ENCODE results near the gene NEUROG1.
A peak's percentile ranks its signal among the peaks of the same experiment; 100 is the strongest.
"Not testable (repeated sequence)": the region's sequence is repeated elsewhere in the genome, so short reads cannot be mapped to it uniquely, and the experiment has no call there.

NEUROG1 gene

GRCh38 chr5:135498637-135498995, 37.1 kb downstream of the NEUROG1 start:
- CTCF ChIA-PET: interaction anchor here (1.2 kb wide), 1 partner anchor 12 kb away, joined by 3 read pairs; no protein-coding TSS in a partner anchor
- Histone ChIP-seq H3K4me1 (ENCODE audit: control extremely low read depth in 1 of 4, control insufficient read depth in 4 of 4, insufficient read depth in 4 of 4, low read length in 3 of 4) (peaks cover 0 to 4% (median 0%) of the 10 kb centered on the region in 4 experiments), H3K4me3 (ENCODE audit: control insufficient read depth in 1 of 7, extremely low read depth in 1 of 7, insufficient read depth in 4 of 7, low read depth in 2 of 7, low read length in 6 of 7) (no peak overlapping the region), H3K9me3 (ENCODE audit: control extremely low read depth in 1 of 5, control insufficient read depth in 4 of 5, insufficient read depth in 2 of 5, low read depth in 1 of 5, low read length in 4 of 5) (peaks cover 0 to 2% (median 0%) of the 10 kb centered on the region in 5 experiments), H3K27me3 (replicated peaks in 2 of 5; ENCODE audit: control insufficient read depth in 4 of 5, insufficient read depth in 5 of 5, low read length in 4 of 5) (peaks cover 0 to 59% (median 35%) of the 10 kb centered on the region in 5 experiments), H3K36me3 (ENCODE audit: control insufficient read depth in 4 of 4, insufficient read depth in 4 of 4, low read length in 3 of 4) (no peaks in the 10 kb centered on the region), H3K27ac (ENCODE audit: insufficient read depth in 1 of 2, low read depth in 1 of 2, low read length in 2 of 2, poor library complexity in 1 of 2, severe bottlenecking in 2 of 2) (no peak overlapping the region)
- POLR2A ChIA-PET: no interaction called here
- DNase-seq: no peak
- WGBS (ENCODE audit: insufficient coverage): 100% methylated on average over 2 of the region's 2 CpGs

- peaks cover 0 to 59% (median 39%) of the 10 kb centered on the region in 5 experiments for H3K27me3 ChIP-seq (replicated peaks in 2 of 5; ENCODE audit: control insufficient read depth in 4 of 5, insufficient read depth in 5 of 5, low read length in 4 of 5)
- H3K27ac ChIP-seq (ENCODE audit: insufficient read depth in 1 of 2, low read depth in 1 of 2, low read length in 2 of 2, poor library complexity in 1 of 2, severe bottlenecking in 2 of 2): no peak overlapping the region
- ChIA-PET CTCF (interaction anchor here (0.8 to 1.2 kb wide), 2 partner anchors 11 to 232 kb away, joined by 3 to 4 read pairs; no protein-coding TSS in a partner anchor), POLR2A (no interaction called here)
- no peaks in the 10 kb centered on the region for H3K36me3 ChIP-seq (ENCODE audit: control insufficient read depth in 4 of 4, insufficient read depth in 4 of 4, low read length in 3 of 4)
- H3K4me3 ChIP-seq (ENCODE audit: control insufficient read depth in 1 of 7, extremely low read depth in 1 of 7, insufficient read depth in 4 of 7, low read depth in 2 of 7, low read length in 6 of 7): no peak overlapping the region
- H3K4me1 ChIP-seq (ENCODE audit: control extremely low read depth in 1 of 4, control insufficient read depth in 4 of 4, insufficient read depth in 4 of 4, low read length in 3 of 4): peaks cover 0 to 5% (median 0%) of the 10 kb centered on the region in 4 experiments
- H3K9me3 ChIP-seq (ENCODE audit: control extremely low read depth in 1 of 5, control insufficient read depth in 4 of 5, insufficient read depth in 2 of 5, low read depth in 1 of 5, low read length in 4 of 5): peaks cover 0 to 2% (median 0%) of the 10 kb centered on the region in 5 experiments
- no peak for DNase-seq
- 83% methylated on average over 4 of the region's 8 CpGs for WGBS (ENCODE audit: insufficient coverage)
Measured at GRCh38 chr5:135497971-135498636, 37.7 kb downstream of the NEUROG1 start.

- H3K9me3 ChIP-seq (ENCODE audit: control extremely low read depth in 1 of 5, control insufficient read depth in 4 of 5, insufficient read depth in 2 of 5, low read depth in 1 of 5, low read length in 4 of 5); DNase-seq; H3K27ac ChIP-seq (ENCODE audit: insufficient read depth in 1 of 2, low read depth in 1 of 2, low read length in 2 of 2, poor library complexity in 1 of 2, severe bottlenecking in 2 of 2); H3K4me3 ChIP-seq (ENCODE audit: control insufficient read depth in 1 of 7, extremely low read depth in 1 of 7, insufficient read depth in 4 of 7, low read depth in 2 of 7, low read length in 6 of 7); POLR2A ChIA-PET; H3K36me3 ChIP-seq (ENCODE audit: control insufficient read depth in 4 of 4, insufficient read depth in 4 of 4, low read length in 3 of 4): not testable (repeated sequence)
- WGBS (ENCODE audit: insufficient coverage): 75% methylated on average over 3 of the region's 4 CpGs
- Histone ChIP-seq H3K27me3 (replicated peaks in 2 of 5; ENCODE audit: control insufficient read depth in 4 of 5, insufficient read depth in 5 of 5, low read length in 4 of 5) (peaks cover 0 to 74% (median 46%) of the 10 kb centered on the region in 5 experiments), H3K4me1 (ENCODE audit: control extremely low read depth in 1 of 4, control insufficient read depth in 4 of 4, insufficient read depth in 4 of 4, low read length in 3 of 4) (peaks cover 0 to 13% (median 8%) of the 10 kb centered on the region in 4 experiments)
- CTCF ChIA-PET: interaction anchor here (1.0 to 1.2 kb wide), 2 partner anchors 13 to 29 kb away, joined by 3 to 4 read pairs; no protein-coding TSS in a partner anchor
Measured at GRCh38 chr5:135495531-135495930, 40.2 kb downstream of the NEUROG1 start.

- Histone ChIP-seq H3K4me1 (ENCODE audit: control extremely low read depth in 1 of 4, control insufficient read depth in 4 of 4, insufficient read depth in 4 of 4, low read length in 3 of 4) (peaks cover 0 to 26% (median 22%) of the 10 kb centered on the region in 4 experiments), H3K4me3 (ENCODE audit: control insufficient read depth in 1 of 7, extremely low read depth in 1 of 7, insufficient read depth in 4 of 7, low read depth in 2 of 7, low read length in 6 of 7) (no peak overlapping the region), H3K27ac (ENCODE audit: insufficient read depth in 1 of 2, low read depth in 1 of 2, low read length in 2 of 2, poor library complexity in 1 of 2, severe bottlenecking in 2 of 2) (no peak overlapping the region), H3K36me3 (ENCODE audit: control insufficient read depth in 4 of 4, insufficient read depth in 4 of 4, low read length in 3 of 4) (no peaks in the 10 kb centered on the region), H3K9me3 (ENCODE audit: control extremely low read depth in 1 of 5, control insufficient read depth in 4 of 5, insufficient read depth in 2 of 5, low read depth in 1 of 5, low read length in 4 of 5) (peaks cover 0 to 2% (median 0%) of the 10 kb centered on the region in 5 experiments), H3K27me3 (replicated peaks in 2 of 5; ENCODE audit: control insufficient read depth in 4 of 5, insufficient read depth in 5 of 5, low read length in 4 of 5) (peaks cover 0 to 86% (median 55%) of the 10 kb centered on the region in 5 experiments)
- WGBS (ENCODE audit: insufficient coverage): 98% methylated on average over 5 of the region's 5 CpGs
- ChIA-PET CTCF (interaction anchor here (0.8 to 2.7 kb wide), 3 partner anchors 9 to 31 kb away, joined by 3 to 11 read pairs (median 4); no protein-coding TSS in a partner anchor), POLR2A (no interaction called here)
- no peak for DNase-seq
Measured at GRCh38 chr5:135494196-135494595, 41.6 kb downstream of the NEUROG1 start.

DNA sequence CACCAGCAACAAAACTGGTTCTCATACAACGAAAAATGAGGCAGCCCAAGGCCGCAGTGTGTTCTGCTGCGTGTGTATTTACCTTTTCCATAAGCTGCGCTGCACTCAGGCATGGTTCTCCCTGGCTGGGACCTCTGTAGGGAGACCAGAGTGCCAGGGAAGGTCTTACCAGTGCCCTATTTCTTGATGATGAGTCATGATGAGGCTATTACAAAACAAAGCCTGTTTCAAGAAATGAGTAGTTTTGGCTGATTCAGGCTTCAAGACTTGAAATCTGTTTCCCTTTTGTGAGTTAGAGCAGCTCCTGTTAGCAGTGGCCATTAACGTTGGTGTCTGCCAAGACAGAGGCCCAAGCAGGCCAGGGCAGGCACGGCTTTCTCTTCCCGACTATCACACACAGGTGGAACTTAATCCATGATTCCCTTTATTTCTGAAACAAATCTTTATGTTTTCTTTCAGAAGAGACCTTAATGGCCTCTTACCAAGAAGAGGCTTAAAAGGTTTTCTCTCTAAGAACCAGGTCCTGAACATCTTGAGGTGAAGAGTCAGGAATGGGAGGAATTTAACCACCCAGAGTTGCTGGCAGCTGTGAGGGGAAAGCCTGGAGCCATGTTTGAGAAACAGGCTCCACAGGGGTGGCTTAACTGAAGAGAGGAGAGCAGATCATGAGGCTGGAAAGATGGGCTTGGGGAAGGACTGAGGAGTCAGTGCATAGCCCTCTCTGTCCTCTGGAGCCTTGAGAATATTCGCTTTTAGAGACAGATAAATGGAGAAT, 42.2 kb downstream of the NEUROG1 start:
- Histone ChIP-seq H3K36me3 (ENCODE audit: control insufficient read depth in 4 of 4, insufficient read depth in 4 of 4, low read length in 3 of 4) (no peaks in the 10 kb centered on the region), H3K9me3 (ENCODE audit: control extremely low read depth in 1 of 5, control insufficient read depth in 4 of 5, insufficient read depth in 2 of 5, low read depth in 1 of 5, low read length in 4 of 5) (peaks cover 0 to 2% (median 0%) of the 10 kb centered on the region in 5 experiments), H3K4me1 (ENCODE audit: control extremely low read depth in 1 of 4, control insufficient read depth in 4 of 4, insufficient read depth in 4 of 4, low read length in 3 of 4) (peaks cover 0 to 32% (median 28%) of the 10 kb centered on the region in 4 experiments), H3K27me3 (replicated peaks in 2 of 5; ENCODE audit: control insufficient read depth in 4 of 5, insufficient read depth in 5 of 5, low read length in 4 of 5) (peaks cover 0 to 90% (median 50%) of the 10 kb centered on the region in 5 experiments), H3K4me3 (ENCODE audit: control insufficient read depth in 1 of 7, extremely low read depth in 1 of 7, insufficient read depth in 4 of 7, low read depth in 2 of 7, low read length in 6 of 7) (no peak overlapping the region), H3K27ac (ENCODE audit: insufficient read depth in 1 of 2, low read depth in 1 of 2, low read length in 2 of 2, poor library complexity in 1 of 2, severe bottlenecking in 2 of 2) (no peak overlapping the region)
- CTCF ChIA-PET: interaction anchor here (0.8 to 2.7 kb wide), 2 partner anchors 10 to 31 kb away, joined by 3 to 11 read pairs; no protein-coding TSS in a partner anchor
- 87% methylated on average over 8 of the region's 8 CpGs for WGBS (ENCODE audit: insufficient coverage)
- POLR2A ChIA-PET: no interaction called here
- DNase-seq: peak in 2 of 3 donors; percentile 59 to 70

- WGBS (ENCODE audit: insufficient coverage): 67% methylated on average over 2 of the region's 3 CpGs
- peaks cover 0 to 90% (median 50%) of the 10 kb centered on the region in 5 experiments for H3K27me3 ChIP-seq (replicated peaks in 2 of 5; ENCODE audit: control insufficient read depth in 4 of 5, insufficient read depth in 5 of 5, low read length in 4 of 5)
- DNase-seq: no peak
- H3K4me1 ChIP-seq (ENCODE audit: control extremely low read depth in 1 of 4, control insufficient read depth in 4 of 4, insufficient read depth in 4 of 4, low read length in 3 of 4): peaks cover 0 to 38% (median 28%) of the 10 kb centered on the region in 4 experiments
- H3K9me3 ChIP-seq (ENCODE audit: control extremely low read depth in 1 of 5, control insufficient read depth in 4 of 5, insufficient read depth in 2 of 5, low read depth in 1 of 5, low read length in 4 of 5): peaks cover 0 to 2% (median 0%) of the 10 kb centered on the region in 5 experiments
- no peaks in the 10 kb centered on the region for H3K36me3 ChIP-seq (ENCODE audit: control insufficient read depth in 4 of 4, insufficient read depth in 4 of 4, low read length in 3 of 4)
- ChIA-PET POLR2A (no interaction called here), CTCF (interaction anchor here (0.9 to 3.4 kb wide), 7 partner anchors 11 to 72 kb away, joined by 3 to 17 read pairs (median 10); no protein-coding TSS in a partner anchor)
- H3K4me3 ChIP-seq (ENCODE audit: control insufficient read depth in 1 of 7, extremely low read depth in 1 of 7, insufficient read depth in 4 of 7, low read depth in 2 of 7, low read length in 6 of 7): no peak overlapping the region
- H3K27ac ChIP-seq (ENCODE audit: insufficient read depth in 1 of 2, low read depth in 1 of 2, low read length in 2 of 2, poor library complexity in 1 of 2, severe bottlenecking in 2 of 2): no peak overlapping the region
Measured at GRCh38 chr5:135492319-135492626, 43.5 kb downstream of the NEUROG1 start.

Data from common myeloid progenitor, CD34-positive (primary cell).